GM12801 (cell line): Measurements from ENCODE around the gene PRKG1.

ENCODE experiments used
- TF ChIP-seq, protein P1 (sequence below): IDR thresholded peaks from one replicate; pipeline ENCODE4 v1.5.1; 2011; ENCODE audit warnings: control low read depth; ENCODE audit not compliant: insufficient read length; ENCODE audit errors: extremely low read depth

The PRKG1 gene

DNA sequence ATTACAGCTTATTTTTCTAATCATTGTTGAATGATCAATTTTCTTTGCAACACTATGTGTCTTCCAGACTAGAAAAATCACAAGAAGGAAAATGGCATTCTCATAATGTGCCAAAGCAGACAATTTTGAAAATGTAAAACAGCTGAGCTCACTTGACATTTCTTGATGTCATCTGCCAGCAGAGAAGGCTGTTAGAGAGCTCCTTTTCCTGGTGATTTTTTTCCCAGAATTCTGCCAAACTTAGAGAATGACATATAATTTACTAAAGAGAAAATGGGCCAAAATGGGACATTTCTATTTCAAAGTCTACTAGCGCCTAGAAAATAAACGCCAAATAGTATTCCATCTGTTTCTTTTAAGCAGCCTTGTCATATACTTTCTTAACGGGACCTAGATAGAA is 714.0 kb downstream of the PRKG1 start:
- TF ChIP-seq, protein P1, sequence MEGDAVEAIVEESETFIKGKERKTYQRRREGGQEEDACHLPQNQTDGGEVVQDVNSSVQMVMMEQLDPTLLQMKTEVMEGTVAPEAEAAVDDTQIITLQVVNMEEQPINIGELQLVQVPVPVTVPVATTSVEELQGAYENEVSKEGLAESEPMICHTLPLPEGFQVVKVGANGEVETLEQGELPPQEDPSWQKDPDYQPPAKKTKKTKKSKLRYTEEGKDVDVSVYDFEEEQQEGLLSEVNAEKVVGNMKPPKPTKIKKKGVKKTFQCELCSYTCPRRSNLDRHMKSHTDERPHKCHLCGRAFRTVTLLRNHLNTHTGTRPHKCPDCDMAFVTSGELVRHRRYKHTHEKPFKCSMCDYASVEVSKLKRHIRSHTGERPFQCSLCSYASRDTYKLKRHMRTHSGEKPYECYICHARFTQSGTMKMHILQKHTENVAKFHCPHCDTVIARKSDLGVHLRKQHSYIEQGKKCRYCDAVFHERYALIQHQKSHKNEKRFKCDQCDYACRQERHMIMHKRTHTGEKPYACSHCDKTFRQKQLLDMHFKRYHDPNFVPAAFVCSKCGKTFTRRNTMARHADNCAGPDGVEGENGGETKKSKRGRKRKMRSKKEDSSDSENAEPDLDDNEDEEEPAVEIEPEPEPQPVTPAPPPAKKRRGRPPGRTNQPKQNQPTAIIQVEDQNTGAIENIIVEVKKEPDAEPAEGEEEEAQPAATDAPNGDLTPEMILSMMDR, result no peak

GRCh38 chr10:51789118-51789517 is 714.8 kb downstream of the PRKG1 start:
- TF ChIP-seq, protein P1, result no peak

DNA sequence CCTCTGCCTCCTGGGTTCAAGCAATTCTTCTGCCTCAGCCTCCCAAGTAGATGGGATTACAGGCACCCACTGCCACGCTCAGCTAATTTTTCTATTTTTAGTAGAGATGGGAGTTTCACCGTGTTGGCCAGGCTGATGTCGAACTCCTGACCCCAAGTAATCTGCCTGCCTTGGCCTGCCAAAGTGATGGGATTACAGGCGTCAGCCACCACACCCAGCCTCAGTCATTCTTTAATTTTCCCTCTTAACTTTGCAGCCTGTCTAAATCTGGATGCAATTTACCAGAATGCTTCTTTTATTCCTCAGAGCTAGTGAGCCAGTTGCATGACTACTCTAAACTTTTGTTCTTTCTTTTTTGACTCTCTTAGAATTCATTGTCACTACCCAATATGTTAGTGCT is 715.6 kb downstream of the PRKG1 start:
- TF ChIP-seq, protein P1, result no peak

- TF ChIP-seq, protein P1, result no peak
Observed at GRCh38 chr10:51792678-51793077, 718.4 kb downstream of the PRKG1 start.

DNA sequence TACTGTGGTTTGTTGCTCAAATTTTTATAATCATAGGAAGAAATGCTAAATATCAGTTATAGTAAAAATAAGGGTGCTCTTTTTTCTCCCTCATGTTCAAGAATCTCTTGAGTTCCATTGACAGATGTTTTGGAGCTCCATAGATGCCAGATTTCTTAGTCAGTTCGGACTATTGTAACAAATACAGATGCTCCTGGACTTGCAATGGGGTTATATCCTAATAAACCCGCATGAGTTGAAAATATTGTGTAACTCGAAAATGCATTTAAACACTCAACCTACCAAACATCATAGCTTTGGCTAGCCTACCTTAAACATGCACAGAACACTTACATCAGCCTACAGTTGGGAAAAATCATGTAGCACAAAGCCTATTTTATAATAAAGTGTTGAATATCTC is 725.8 kb downstream of the PRKG1 start:
- TF ChIP-seq, protein P1, result no peak

- TF ChIP-seq, protein P1, result no peak
Observed at GRCh38 chr10:51800725-51801424, 726.6 kb downstream of the PRKG1 start.

DNA sequence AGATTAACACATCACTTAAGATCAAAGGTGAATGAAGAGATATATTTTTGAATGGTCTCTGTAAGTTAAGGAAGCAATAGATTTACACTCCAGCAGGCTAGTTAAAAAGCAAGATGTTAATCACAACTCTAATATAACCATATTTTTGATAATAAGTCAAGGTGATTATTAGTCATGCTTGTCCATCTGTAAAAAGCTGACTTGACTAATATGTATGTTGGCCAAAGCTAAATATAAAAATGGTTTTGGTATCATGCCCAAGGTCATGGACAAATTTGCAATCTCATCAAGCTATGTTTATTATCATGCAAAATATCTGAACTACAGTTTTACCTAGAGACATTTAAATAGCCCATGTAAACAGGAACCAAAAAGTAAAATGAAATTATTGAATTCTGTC is 727.7 kb downstream of the PRKG1 start:
- TF ChIP-seq, protein P1, result no peak

- TF ChIP-seq, protein P1, result no peak
Observed at GRCh38 chr10:51804866-51805265, 730.6 kb downstream of the PRKG1 start.
